ENCODE measurements around the gene NUP210L. TPM values are rescaled to one million over a fixed set of nuclear protein-coding genes. Genes with fewer than 3 reads are reported as not detected.

Gene NUP210L
- total and polyA plus RNA-seq, 9 of the 15 experiments (the other 6 are each of a cell fraction or from before 2014, with no cell fraction given): 0.01 to 0.04 TPM; not detected in 7

- TF ChIP-seq, protein P1, sequence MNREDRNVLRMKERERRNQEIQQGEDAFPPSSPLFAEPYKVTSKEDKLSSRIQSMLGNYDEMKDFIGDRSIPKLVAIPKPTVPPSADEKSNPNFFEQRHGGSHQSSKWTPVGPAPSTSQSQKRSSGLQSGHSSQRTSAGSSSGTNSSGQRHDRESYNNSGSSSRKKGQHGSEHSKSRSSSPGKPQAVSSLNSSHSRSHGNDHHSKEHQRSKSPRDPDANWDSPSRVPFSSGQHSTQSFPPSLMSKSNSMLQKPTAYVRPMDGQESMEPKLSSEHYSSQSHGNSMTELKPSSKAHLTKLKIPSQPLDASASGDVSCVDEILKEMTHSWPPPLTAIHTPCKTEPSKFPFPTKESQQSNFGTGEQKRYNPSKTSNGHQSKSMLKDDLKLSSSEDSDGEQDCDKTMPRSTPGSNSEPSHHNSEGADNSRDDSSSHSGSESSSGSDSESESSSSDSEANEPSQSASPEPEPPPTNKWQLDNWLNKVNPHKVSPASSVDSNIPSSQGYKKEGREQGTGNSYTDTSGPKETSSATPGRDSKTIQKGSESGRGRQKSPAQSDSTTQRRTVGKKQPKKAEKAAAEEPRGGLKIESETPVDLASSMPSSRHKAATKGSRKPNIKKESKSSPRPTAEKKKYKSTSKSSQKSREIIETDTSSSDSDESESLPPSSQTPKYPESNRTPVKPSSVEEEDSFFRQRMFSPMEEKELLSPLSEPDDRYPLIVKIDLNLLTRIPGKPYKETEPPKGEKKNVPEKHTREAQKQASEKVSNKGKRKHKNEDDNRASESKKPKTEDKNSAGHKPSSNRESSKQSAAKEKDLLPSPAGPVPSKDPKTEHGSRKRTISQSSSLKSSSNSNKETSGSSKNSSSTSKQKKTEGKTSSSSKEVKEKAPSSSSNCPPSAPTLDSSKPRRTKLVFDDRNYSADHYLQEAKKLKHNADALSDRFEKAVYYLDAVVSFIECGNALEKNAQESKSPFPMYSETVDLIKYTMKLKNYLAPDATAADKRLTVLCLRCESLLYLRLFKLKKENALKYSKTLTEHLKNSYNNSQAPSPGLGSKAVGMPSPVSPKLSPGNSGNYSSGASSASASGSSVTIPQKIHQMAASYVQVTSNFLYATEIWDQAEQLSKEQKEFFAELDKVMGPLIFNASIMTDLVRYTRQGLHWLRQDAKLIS (CRISPR knock-in tag; IDR thresholded peaks at IDR 0.05): peak; percentile 59; the same call in 1 of the 2 replicates
- TF ChIP-seq, protein P2, sequence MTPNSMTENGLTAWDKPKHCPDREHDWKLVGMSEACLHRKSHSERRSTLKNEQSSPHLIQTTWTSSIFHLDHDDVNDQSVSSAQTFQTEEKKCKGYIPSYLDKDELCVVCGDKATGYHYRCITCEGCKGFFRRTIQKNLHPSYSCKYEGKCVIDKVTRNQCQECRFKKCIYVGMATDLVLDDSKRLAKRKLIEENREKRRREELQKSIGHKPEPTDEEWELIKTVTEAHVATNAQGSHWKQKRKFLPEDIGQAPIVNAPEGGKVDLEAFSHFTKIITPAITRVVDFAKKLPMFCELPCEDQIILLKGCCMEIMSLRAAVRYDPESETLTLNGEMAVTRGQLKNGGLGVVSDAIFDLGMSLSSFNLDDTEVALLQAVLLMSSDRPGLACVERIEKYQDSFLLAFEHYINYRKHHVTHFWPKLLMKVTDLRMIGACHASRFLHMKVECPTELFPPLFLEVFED (CRISPR knock-in tag; conservative IDR thresholded peaks at IDR 0.05): no peak
- peak; percentile 59; the same call in 1 of the 2 replicates for TF ChIP-seq ZFP91 (CRISPR knock-in tag; IDR thresholded peaks at IDR 0.05)
- no peak for TF ChIP-seq TFAM (CRISPR knock-in tag; conservative IDR thresholded peaks at IDR 0.05)
- TF ChIP-seq PREB (CRISPR knock-in tag; IDR thresholded peaks at IDR 0.05): 0 out of 2 replicates have a peak, but pooled peaks have one; percentile 70
- no peak for TF ChIP-seq LARP7 (IDR thresholded peaks at IDR 0.05)
- peak; percentile 40 for TF ChIP-seq CHD1 (IDR thresholded peaks at IDR 0.05; ENCODE audit: low read length)
- TF ChIP-seq ZBTB26 (CRISPR knock-in tag; IDR thresholded peaks at IDR 0.05): no peak
- TF ChIP-seq, protein P3, sequence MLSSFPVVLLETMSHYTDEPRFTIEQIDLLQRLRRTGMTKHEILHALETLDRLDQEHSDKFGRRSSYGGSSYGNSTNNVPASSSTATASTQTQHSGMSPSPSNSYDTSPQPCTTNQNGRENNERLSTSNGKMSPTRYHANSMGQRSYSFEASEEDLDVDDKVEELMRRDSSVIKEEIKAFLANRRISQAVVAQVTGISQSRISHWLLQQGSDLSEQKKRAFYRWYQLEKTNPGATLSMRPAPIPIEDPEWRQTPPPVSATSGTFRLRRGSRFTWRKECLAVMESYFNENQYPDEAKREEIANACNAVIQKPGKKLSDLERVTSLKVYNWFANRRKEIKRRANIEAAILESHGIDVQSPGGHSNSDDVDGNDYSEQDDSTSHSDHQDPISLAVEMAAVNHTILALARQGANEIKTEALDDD (IDR thresholded peaks at IDR 0.05): 0 out of 2 replicates have a peak, but pooled peaks have one; percentile 11
- TF ChIP-seq ZKSCAN8 (CRISPR knock-in tag; IDR thresholded peaks at IDR 0.05): no peak
- TF ChIP-seq POLR2AphosphoS5 (IDR thresholded peaks at IDR 0.05; ENCODE audit: control insufficient read depth, insufficient read depth, low read depth, low read length): 0 out of 2 replicates have a peak, but pooled peaks have one; percentile 10
Observed at GRCh38 chr1:154181944-154182343, 27.1 kb upstream of the NUP210L start (continued).

Measured in K562 (cell line).